SJCRH30 (cell line): Measurements from ENCODE around the gene PDCL3. TPM values are rescaled to one million over a fixed set of nuclear protein-coding genes. Genes with fewer than 3 reads are reported as not detected.

ENCODE experiments used
- total RNA-seq: library from RNA; depleted of rRNA; stranded (reverse); fragments of >200 nt; shearing (Covaris generic); gene quantifications from 2 replicates; pipeline ENCODE4 v1.2.3, GENCODE V29; 2014; rRNA removed

Gene PDCL3
- total RNA-seq, 1 experiment from 2014 or later: 22.4 TPM

Other genes starting within 250 kb of the PDCL3 start
- not detected in 2 replicates for gene LONRF2, start 240.5 kb upstream of the PDCL3 start, total RNA-seq
- gene CHST10, start 145.3 kb upstream of the PDCL3 start, total RNA-seq: 20.0 and 27.4 TPM in 2 replicates
- gene NMS, start 92.5 kb upstream of the PDCL3 start, total RNA-seq: not detected in 2 replicates